IMR-90 (cell line): ENCODE results near the gene LATS2. TPM values are rescaled to one million over a fixed set of nuclear protein-coding genes. Genes with fewer than 3 reads are reported as not detected.
A peak's percentile ranks its signal among the peaks of the same experiment; 100 is the strongest.

Experiments used
- ATAC-seq: fragments of 200-7000 bp; cut with Tn5 transposase; 2 replicates; pipeline ENCODE4 v1.9.1; 2020; ENCODE audit warnings: low read depth, mild to moderate bottlenecking, moderate library complexity
- BruUV-seq: library from RNA; stranded (reverse); fragments of 400-500 nt; replicated peaks from 2 replicates; lab custom pipeline; 2021; lab: Mats Ljungman, UMichigan
- CTCF ChIA-PET: fragments of 300-600 bp; formaldehyde crosslinking; extraction: SDS; loops from one replicate; lab custom pipeline; 2021; ENCODE audit warnings: antibody characterized with exemption; lab: Yijun Ruan, JAX
- POLR2A ChIA-PET: fragments of 300-600 bp; sonication (Branson Sonifier 250); formaldehyde crosslinking; loops from one replicate; lab custom pipeline; 2022; ENCODE audit warnings: antibody characterized with exemption; ENCODE audit not compliant: unreplicated experiment; lab: Charles Lee
- DNase-seq: peaks from one replicate; pipeline ENCODE4 v3.0.0; 2013
- H2AFZ ChIP-seq: replicated peaks from 2 replicates; pipeline ENCODE3; 2013; ENCODE audit warnings: low read length, mild to moderate bottlenecking; ENCODE audit not compliant: poor library complexity
- H2AK5ac ChIP-seq: 2 replicates; pipeline ENCODE4 v1.6.1; 2013; ENCODE audit warnings: low read depth, low read length, inconsistent platforms
- H2AK9ac ChIP-seq: replicated peaks from 2 replicates; pipeline ENCODE3; 2013; ENCODE audit warnings: mild to moderate bottlenecking, low read depth, low read length, moderate library complexity; ENCODE audit not compliant: poor library complexity
- H2BK120ac ChIP-seq: 2 replicates; pipeline ENCODE4 v1.6.1; 2013; ENCODE audit warnings: low read depth, low read length, inconsistent platforms
- H2BK15ac ChIP-seq: 3 replicates; pipeline ENCODE4 v1.6.1; 2013; ENCODE audit warnings: low read depth, low read length, inconsistent platforms
- H2BK20ac ChIP-seq: 2 replicates; pipeline ENCODE4 v1.6.1; 2013; ENCODE audit warnings: low read depth, mild to moderate bottlenecking, inconsistent platforms, low read length, moderate library complexity
- H2BK5ac ChIP-seq: 2 replicates; pipeline ENCODE4 v1.6.1; 2013; ENCODE audit warnings: mild to moderate bottlenecking, low read depth, low read length, inconsistent platforms; ENCODE audit not compliant: poor library complexity, severe bottlenecking
- H3K14ac ChIP-seq: replicated peaks from 2 replicates; pipeline ENCODE4 v1.6.1; 2013; ENCODE audit warnings: low read depth, low read length, inconsistent platforms
- H3K18ac ChIP-seq: 2 replicates; pipeline ENCODE4 v1.6.1; 2013; ENCODE audit warnings: low read depth, low read length, control low read depth
- H3K23ac ChIP-seq: 2 replicates; pipeline ENCODE4 v1.6.1; 2013; ENCODE audit warnings: low read depth, low read length, inconsistent platforms
- H3K27ac ChIP-seq: 2 replicates; pipeline ENCODE4 v1.5.1; 2013; ENCODE audit warnings: mild to moderate bottlenecking, control low read depth, low read length; ENCODE audit not compliant: insufficient read depth
- H3K27me3 ChIP-seq: 2 replicates; pipeline ENCODE4 v1.6.1; 2013; ENCODE audit warnings: low read length; ENCODE audit not compliant: control insufficient read depth, insufficient read depth
- H3K36me3 ChIP-seq: 2 replicates; pipeline ENCODE4 v1.6.1; 2013; ENCODE audit warnings: low read length, mixed read lengths; ENCODE audit not compliant: control insufficient read depth, insufficient read depth
- H3K4ac ChIP-seq: 2 replicates; pipeline ENCODE4 v1.6.1; 2013; ENCODE audit warnings: low read depth, low read length, inconsistent platforms
- H3K4me1 ChIP-seq: 2 replicates; pipeline ENCODE4 v1.6.1; 2013; ENCODE audit warnings: low read length, mixed read lengths; ENCODE audit not compliant: control insufficient read depth, insufficient read depth
- H3K4me2 ChIP-seq: 2 replicates; pipeline ENCODE4 v1.6.1; 2013; ENCODE audit warnings: low read depth, mild to moderate bottlenecking, control low read depth, low read length, moderate library complexity
- H3K4me3 ChIP-seq: 2 replicates; pipeline ENCODE4 v1.5.1; 2013; ENCODE audit warnings: low read depth, mild to moderate bottlenecking, control low read depth, low read length, moderate library complexity; ENCODE audit not compliant: insufficient read depth
- H3K56ac ChIP-seq: 2 replicates; pipeline ENCODE4 v1.6.1; 2013; ENCODE audit warnings: low read length, inconsistent platforms; ENCODE audit not compliant: insufficient read depth; ENCODE audit errors: extremely low read depth
- H3K79me1 ChIP-seq, 2 experiments: 2 replicates each; pipeline ENCODE4 v1.6.1; 2013; ENCODE audit warnings: low read length in 2 of 2, inconsistent platforms in 1 of 2, low read depth in 1 of 2
- H3K9ac ChIP-seq: 2 replicates; pipeline ENCODE4 v1.6.1; 2013; ENCODE audit warnings: low read depth, low read length, control low read depth
- H3K9me1 ChIP-seq: 2 replicates; pipeline ENCODE4 v1.6.1; 2013; ENCODE audit warnings: low read length, inconsistent platforms; ENCODE audit not compliant: insufficient read depth
- H3K9me3 ChIP-seq: 2 replicates; pipeline ENCODE4 v1.6.1; 2013; ENCODE audit warnings: low read length; ENCODE audit not compliant: control insufficient read depth, insufficient read depth
- H4K20me1 ChIP-seq: 2 replicates; pipeline ENCODE4 v1.6.1; 2013; ENCODE audit warnings: low read length, inconsistent platforms; ENCODE audit not compliant: insufficient read depth
- H4K5ac ChIP-seq: 2 replicates; pipeline ENCODE4 v1.6.1; 2013; ENCODE audit warnings: mild to moderate bottlenecking, low read depth, low read length, control low read depth
- H4K8ac ChIP-seq, 2 experiments: 2 replicates each; pipeline ENCODE4 v1.6.1; 2013; ENCODE audit warnings: low read depth in 2 of 2, low read length in 2 of 2, control low read depth in 1 of 2, inconsistent platforms in 1 of 2
- H4K91ac ChIP-seq: 2 replicates; pipeline ENCODE4 v1.6.1; 2013; ENCODE audit warnings: low read depth, low read length, inconsistent platforms; ENCODE audit not compliant: insufficient read depth
- CHD1 ChIP-seq: IDR thresholded peaks from 2 replicates; pipeline ENCODE4 v1.6.1; 2012; ENCODE audit warnings: low read depth, low read length, improper control_type of control experiment
- MAFK ChIP-seq: IDR thresholded peaks from 2 replicates; pipeline ENCODE4 v1.6.1; 2012; ENCODE audit warnings: low read depth, low read length, improper control_type of control experiment
- RAD21 ChIP-seq: IDR thresholded peaks from 2 replicates; pipeline ENCODE4 v1.6.1; 2012; ENCODE audit warnings: low read length, improper control_type of control experiment
- whole genome bisulfite sequencing, 2 experiments: methylation state at CpG; one replicate each; pipeline versions ENCODE4 v1.1.5 to v1.1.7; 2013; ENCODE audit warnings: missing lambda C conversion rate in 2 of 2; ENCODE audit not compliant: insufficient read length in 1 of 2; ENCODE audit errors: extremely low coverage in 2 of 2; 5-methylcytosine and 5-hydroxymethylcytosine counted together
- dilution Hi-C: fragments of 300-500 bp; cut with HindIII; formaldehyde crosslinking; loops from one replicate; pipeline ENCODE4 v1.14.3; 2018; ENCODE audit warnings: low sequenced_read_pairs; ENCODE audit not compliant: unreplicated experiment
- in situ Hi-C: fragments of 300-500 bp; cut with MboI; formaldehyde crosslinking; loops from 3 replicates; pipeline ENCODE4 v1.14.3; 2019; ENCODE audit warnings: low sequenced_read_pairs, inconsistent platforms, mixed read lengths
- intact Hi-C: fragments of 100-400 bp; cut with micrococcal nuclease; formaldehyde crosslinking; loops from 2 replicates; pipeline ENCODE4 v1.10.0; 2022
- polyA plus RNA-seq, 3 experiments: library from polyadenylated mRNA; depleted of rRNA; stranded (reverse); fragments of >200 nt; gene quantifications; 2 replicates each; pipeline ENCODE4 v1.2.3, GENCODE V29; 2012; ENCODE audit warnings: low replicate concordance in 1 of 3
- total RNA-seq: library from RNA; depleted of rRNA; stranded (reverse); fragments of >200 nt; gene quantifications from 2 replicates; pipeline ENCODE4 v1.2.3, GENCODE V29; 2012

The LATS2 gene
- total and polyA plus RNA-seq, 2 of the 4 experiments (the other 2 are of a cell fraction) = 12.7 to 22.4 TPM

DNA sequence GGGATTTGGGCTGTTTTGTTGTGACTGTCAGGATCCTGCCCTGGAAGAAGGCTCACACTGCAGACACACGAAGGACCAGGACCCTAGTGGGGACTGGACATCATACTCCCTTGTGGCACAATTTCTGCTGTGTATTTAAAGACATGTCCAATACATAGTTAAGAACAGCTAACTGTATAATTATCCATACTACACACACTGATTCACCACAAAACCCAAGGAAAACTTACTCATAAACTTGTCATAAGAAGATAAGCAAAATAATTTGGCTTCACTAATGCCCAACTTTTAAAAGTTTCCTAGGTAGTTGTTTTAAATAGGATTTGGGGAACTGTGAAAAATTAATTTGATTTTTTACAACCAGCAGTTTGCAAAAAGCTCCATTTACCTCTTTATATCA lies 46.1 kb downstream of the LATS2 start:
- peak overlapping the region; percentile 64 for H3K4me2 ChIP-seq
- no CpG with 5 or more reads among the region's 1 CpG for WGBS, 2 experiments
- H2BK120ac ChIP-seq = peak overlapping the region; percentile 55; the same call in 1 of the 2 replicates
- peak overlapping the region; percentile 77; the same call in 1 of the 2 replicates for H3K23ac ChIP-seq
- peak overlapping the region; percentile 69 for H2BK20ac ChIP-seq
- peaks cover 86% of the 10 kb centered on the region for H4K20me1 ChIP-seq
- peak overlapping the region; percentile 91 for H3K18ac ChIP-seq
- peak overlapping the region; percentile 77 for H4K91ac ChIP-seq
- H3K79me1 ChIP-seq = peaks cover 19 to 83% of the 10 kb centered on the region in 2 experiments
- peaks cover 6% of the 10 kb centered on the region; the same call in 1 of the 2 replicates for H3K36me3 ChIP-seq
- H3K27me3 ChIP-seq = no peaks in the 10 kb centered on the region
- ATAC-seq (peak; percentile 1; the same call in 1 of the 2 replicates), DNase-seq (peak; percentile 66)
- H3K27ac ChIP-seq = peak overlapping the region; percentile 94
- H3K4me3 ChIP-seq = no peak overlapping the region
- ChIA-PET CTCF (interaction anchor here (0.9 kb wide), 1 partner anchor 72 kb away, joined by 3 read pairs; no protein-coding TSS in a partner anchor), POLR2A (interaction anchor here (1.5 kb wide), 1 partner anchor 54 kb away, joined by 4 read pairs; no protein-coding TSS in a partner anchor)
- H2AK9ac ChIP-seq = no peak overlapping the region
- in situ Hi-C loops (loop anchor here (10.0 kb wide), 1 partner anchor 60 kb away; no protein-coding TSS in a partner anchor), intact Hi-C loops (loop anchor here (2.0 kb wide), 2 partner anchors 18 to 30 kb away; no protein-coding TSS in a partner anchor), dilution Hi-C loops (no loop called here)
- peak overlapping the region in 1 of 2 experiments; percentile 83; a peak in 2 of 4 replicates for H4K8ac ChIP-seq
- H3K4ac ChIP-seq = peak overlapping the region; percentile 91
- H3K9ac ChIP-seq = peak overlapping the region; percentile 37; the same call in 1 of the 2 replicates
- H3K9me1 ChIP-seq = peaks cover 49% of the 10 kb centered on the region
- peak overlapping the region; percentile 58 for H3K56ac ChIP-seq
- TF ChIP-seq CHD1 (no peak), RAD21 (0 out of 2 replicates have a peak, but pooled peaks have one; percentile 0), MAFK (no peak)
- H2BK5ac ChIP-seq = peak overlapping the region; percentile 96
- peaks cover 41% of the 10 kb centered on the region for H3K4me1 ChIP-seq
- peak overlapping the region; percentile 88 for H3K14ac ChIP-seq
- peak overlapping the region; percentile 70 for H4K5ac ChIP-seq
- no peak overlapping the region for H2AFZ ChIP-seq
- BruUV-seq = no TSS peak
- peak overlapping the region; percentile 52; the same call in 1 of the 2 replicates for H2AK5ac ChIP-seq
- peak overlapping the region; percentile 13; the same call in 1 of the 3 replicates for H2BK15ac ChIP-seq
- no peaks in the 10 kb centered on the region for H3K9me3 ChIP-seq
